HEK293 (cell line): ENCODE results near the gene HIKESHI.

Experiments used
- CTCF ChIA-PET: fragments of 350-600 bp; formaldehyde crosslinking; extraction: SDS; loops from one replicate; lab custom pipeline; 2021; ENCODE audit warnings: antibody characterized with exemption; lab: Yijun Ruan, JAX
- POLR2A ChIA-PET: fragments of 300-600 bp; formaldehyde crosslinking; extraction: SDS; loops from one replicate; lab custom pipeline; 2020; ENCODE audit warnings: antibody characterized with exemption, inconsistent platforms; lab: Yijun Ruan, JAX
- H3K27ac ChIP-seq: fragments of 200-500 bp; sonication (Bioruptor generic); 2 replicates; pipeline ENCODE4 v1.5.1; 2014; ENCODE audit warnings: low read depth, low read length, control low read depth, inconsistent platforms; ENCODE audit errors: extremely low read depth
- H3K36me3 ChIP-seq, 2 experiments: fragments of 200-500 bp in 1 of 2; sonication (Bioruptor generic) in 1 of 2; 1 replicate in 1 of 2; 2 replicates in 1 of 2; pipeline ENCODE4 v1.5.1; 2014 to 2017; ENCODE audit warnings: inconsistent platforms in 2 of 2, low read length in 2 of 2; ENCODE audit not compliant: control insufficient read depth in 2 of 2, insufficient read depth in 1 of 2
- H3K4me1 ChIP-seq: fragments of 200-500 bp; sonication (Bioruptor generic); 2 replicates; pipeline ENCODE4 v1.5.1; 2014; ENCODE audit warnings: mild to moderate bottlenecking, low read length, inconsistent platforms; ENCODE audit not compliant: control insufficient read depth, insufficient read depth
- H3K4me3 ChIP-seq: 2 replicates; pipeline ENCODE4 v1.5.1; 2011; ENCODE audit warnings: low read depth, mild to moderate bottlenecking, control low read depth, low read length, moderate library complexity
- H3K9me3 ChIP-seq: fragments of 200-500 bp; sonication (Bioruptor generic); 2 replicates; pipeline ENCODE4 v1.5.1; 2014; ENCODE audit warnings: low read depth, low read length, inconsistent platforms; ENCODE audit not compliant: control insufficient read depth, insufficient read depth
- GLI2 ChIP-seq: fragments of 450-650 bp; formaldehyde crosslinking; IDR thresholded peaks from 2 replicates; pipeline ENCODE4; 2017; ENCODE audit warnings: missing biosample characterization, missing genetic modification characterization, low read depth, borderline replicate concordance
- HOXC10 ChIP-seq: sonication (generic); formaldehyde crosslinking; IDR thresholded peaks from 2 replicates; pipeline ENCODE4 v1.8.1; 2023; ENCODE audit warnings: mild to moderate bottlenecking, missing genetic modification reagents
- INSM2 ChIP-seq: fragments of 450-650 bp; formaldehyde crosslinking; IDR thresholded peaks from 2 replicates; pipeline ENCODE4 v1.5.1; 2016; ENCODE audit warnings: missing biosample characterization, missing genetic modification characterization
- KLF1 ChIP-seq: fragments of 450-650 bp; formaldehyde crosslinking; IDR thresholded peaks from 2 replicates; pipeline ENCODE4 v1.5.1; 2016; ENCODE audit warnings: missing biosample characterization, missing genetic modification characterization
- KLF8 ChIP-seq: fragments of 450-650 bp; formaldehyde crosslinking; IDR thresholded peaks from 2 replicates; pipeline ENCODE4 v1.5.1; 2016; ENCODE audit warnings: missing biosample characterization, missing genetic modification characterization
- SALL2 ChIP-seq: fragments of 450-650 bp; formaldehyde crosslinking; IDR thresholded peaks from 2 replicates; pipeline ENCODE4 v1.5.0; 2017; ENCODE audit warnings: missing biosample characterization, mild to moderate bottlenecking, missing genetic modification characterization, borderline replicate concordance
- YY2 ChIP-seq: fragments of 450-650 bp; formaldehyde crosslinking; IDR thresholded peaks from 2 replicates; pipeline ENCODE4 v1.5.1; 2016; ENCODE audit warnings: missing biosample characterization, missing genetic modification characterization
- ZBTB7A ChIP-seq: fragments of 450-650 bp; formaldehyde crosslinking; IDR thresholded peaks from 2 replicates; pipeline ENCODE4 v1.5.1; 2016; ENCODE audit warnings: low read depth, missing biosample characterization, missing genetic modification characterization
- ZNF121 ChIP-seq: fragments of 450-650 bp; formaldehyde crosslinking; IDR thresholded peaks from 2 replicates; pipeline ENCODE4 v1.5.1; 2016; ENCODE audit warnings: missing biosample characterization, missing genetic modification characterization
- ZNF138 ChIP-seq: fragments of 450-650 bp; formaldehyde crosslinking; IDR thresholded peaks from 2 replicates; pipeline ENCODE4 v1.5.1; 2016; ENCODE audit warnings: missing biosample characterization, missing genetic modification characterization, borderline replicate concordance
- ZNF157 ChIP-seq: fragments of 450-650 bp; formaldehyde crosslinking; IDR thresholded peaks from 2 replicates; pipeline ENCODE4 v1.5.1; 2016; ENCODE audit warnings: missing biosample characterization, missing genetic modification characterization
- ZNF280D ChIP-seq: fragments of 450-650 bp; formaldehyde crosslinking; IDR thresholded peaks from 2 replicates; pipeline ENCODE4 v1.5.1; 2016; ENCODE audit warnings: missing biosample characterization, missing genetic modification characterization
- ZNF585B ChIP-seq: fragments of 450-650 bp; formaldehyde crosslinking; IDR thresholded peaks from 2 replicates; pipeline ENCODE4 v1.5.1; 2016; ENCODE audit warnings: missing biosample characterization, missing genetic modification characterization
- ZNF623 ChIP-seq: fragments of 450-650 bp; formaldehyde crosslinking; IDR thresholded peaks from 2 replicates; pipeline ENCODE4 v1.5.1; 2016; ENCODE audit warnings: missing biosample characterization, missing genetic modification characterization
- ZNF768 ChIP-seq: fragments of 450-650 bp; formaldehyde crosslinking; IDR thresholded peaks from 2 replicates; pipeline ENCODE4 v1.5.1; 2018; ENCODE audit warnings: missing biosample characterization, mild to moderate bottlenecking, missing genetic modification characterization
- ZNF777 ChIP-seq: fragments of 450-650 bp; formaldehyde crosslinking; IDR thresholded peaks from 2 replicates; pipeline ENCODE4 v1.5.1; 2017; ENCODE audit warnings: missing biosample characterization, missing genetic modification characterization, borderline replicate concordance
- TF ChIP-seq, protein P1 (sequence below): fragments of 450-650 bp; formaldehyde crosslinking; IDR thresholded peaks from 2 replicates; pipeline ENCODE4 v1.5.1; 2016; ENCODE audit warnings: missing biosample characterization, missing genetic modification characterization
- TF ChIP-seq, protein P2 (sequence below): fragments of 450-650 bp; formaldehyde crosslinking; IDR thresholded peaks from 2 replicates; pipeline ENCODE4 v1.5.1; 2016; ENCODE audit warnings: missing biosample characterization, missing genetic modification characterization, low read depth

HIKESHI gene

DNA sequence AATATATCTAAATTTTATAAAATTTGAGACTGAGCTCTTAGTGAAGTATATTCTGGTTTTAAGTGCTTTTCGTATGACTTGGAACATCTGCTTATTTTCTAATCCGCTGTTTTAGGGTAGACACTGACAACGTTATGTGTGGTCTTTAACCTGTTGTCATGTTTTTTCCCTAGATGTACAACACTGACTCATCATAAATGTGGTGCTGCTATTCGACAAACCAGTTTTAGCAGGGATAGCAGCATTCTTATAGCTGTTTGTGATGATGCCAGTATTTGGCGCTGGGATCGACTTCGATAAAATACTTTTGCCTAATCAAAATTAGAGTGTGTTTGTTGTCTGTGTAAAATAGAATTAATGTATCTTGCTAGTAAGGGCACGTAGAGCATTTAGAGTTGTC lies 23.8 kb upstream of the HIKESHI start:
- H3K4me1 ChIP-seq, result no peaks in the 10 kb centered on the region
- no peak overlapping the region for H3K4me3 ChIP-seq
- no peaks in the 10 kb centered on the region for H3K9me3 ChIP-seq
- peaks cover 0 to 48% of the 10 kb centered on the region in 2 experiments; a peak in 1 of 3 replicates for H3K36me3 ChIP-seq
- TF ChIP-seq ZNF623 (tag by site-specific recombination) (no peak), ZNF138 (tag by site-specific recombination) (no peak), YY2 (tag by site-specific recombination) (no peak), GLI2 (tag by site-specific recombination) (no peak), ZNF768 (tag by site-specific recombination) (no peak), KLF1 (tag by site-specific recombination) (no peak), SALL2 (tag by site-specific recombination) (no peak), ZNF585B (tag by site-specific recombination) (no peak), INSM2 (no peak), ZNF777 (no peak), KLF8 (tag by site-specific recombination) (no peak), ZNF280D (no peak), ZNF157 (tag by site-specific recombination) (no peak), ZNF121 (tag by site-specific recombination) (no peak), HOXC10 (CRISPR knock-in tag) (no peak), ZBTB7A (tag by site-specific recombination) (no peak)
- TF ChIP-seq, protein P1, sequence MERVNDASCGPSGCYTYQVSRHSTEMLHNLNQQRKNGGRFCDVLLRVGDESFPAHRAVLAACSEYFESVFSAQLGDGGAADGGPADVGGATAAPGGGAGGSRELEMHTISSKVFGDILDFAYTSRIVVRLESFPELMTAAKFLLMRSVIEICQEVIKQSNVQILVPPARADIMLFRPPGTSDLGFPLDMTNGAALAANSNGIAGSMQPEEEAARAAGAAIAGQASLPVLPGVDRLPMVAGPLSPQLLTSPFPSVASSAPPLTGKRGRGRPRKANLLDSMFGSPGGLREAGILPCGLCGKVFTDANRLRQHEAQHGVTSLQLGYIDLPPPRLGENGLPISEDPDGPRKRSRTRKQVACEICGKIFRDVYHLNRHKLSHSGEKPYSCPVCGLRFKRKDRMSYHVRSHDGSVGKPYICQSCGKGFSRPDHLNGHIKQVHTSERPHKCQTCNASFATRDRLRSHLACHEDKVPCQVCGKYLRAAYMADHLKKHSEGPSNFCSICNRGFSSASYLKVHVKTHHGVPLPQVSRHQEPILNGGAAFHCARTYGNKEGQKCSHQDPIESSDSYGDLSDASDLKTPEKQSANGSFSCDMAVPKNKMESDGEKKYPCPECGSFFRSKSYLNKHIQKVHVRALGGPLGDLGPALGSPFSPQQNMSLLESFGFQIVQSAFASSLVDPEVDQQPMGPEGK (tag by site-specific recombination), result no peak
- TF ChIP-seq, protein P2, sequence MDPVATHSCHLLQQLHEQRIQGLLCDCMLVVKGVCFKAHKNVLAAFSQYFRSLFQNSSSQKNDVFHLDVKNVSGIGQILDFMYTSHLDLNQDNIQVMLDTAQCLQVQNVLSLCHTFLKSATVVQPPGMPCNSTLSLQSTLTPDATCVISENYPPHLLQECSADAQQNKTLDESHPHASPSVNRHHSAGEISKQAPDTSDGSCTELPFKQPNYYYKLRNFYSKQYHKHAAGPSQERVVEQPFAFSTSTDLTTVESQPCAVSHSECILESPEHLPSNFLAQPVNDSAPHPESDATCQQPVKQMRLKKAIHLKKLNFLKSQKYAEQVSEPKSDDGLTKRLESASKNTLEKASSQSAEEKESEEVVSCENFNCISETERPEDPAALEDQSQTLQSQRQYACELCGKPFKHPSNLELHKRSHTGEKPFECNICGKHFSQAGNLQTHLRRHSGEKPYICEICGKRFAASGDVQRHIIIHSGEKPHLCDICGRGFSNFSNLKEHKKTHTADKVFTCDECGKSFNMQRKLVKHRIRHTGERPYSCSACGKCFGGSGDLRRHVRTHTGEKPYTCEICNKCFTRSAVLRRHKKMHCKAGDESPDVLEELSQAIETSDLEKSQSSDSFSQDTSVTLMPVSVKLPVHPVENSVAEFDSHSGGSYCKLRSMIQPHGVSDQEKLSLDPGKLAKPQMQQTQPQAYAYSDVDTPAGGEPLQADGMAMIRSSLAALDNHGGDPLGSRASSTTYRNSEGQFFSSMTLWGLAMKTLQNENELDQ, result no peak
- TF ChIP-seq, all 188 proteins: peak for 0
- CTCF ChIA-PET, result interaction anchor here (0.6 kb wide), 1 partner anchor 158 kb away, joined by 3 read pairs; no protein-coding TSS in a partner anchor
- POLR2A ChIA-PET, result no interaction called here
- no peak overlapping the region for H3K27ac ChIP-seq
